Stimulated activated CD4-positive, alpha-beta T cell treated with anti-CD3 and anti-CD28 coated beads, Interleukin-15, amount 100 ng/mL, for 1 hour (primary cell): ENCODE data around the gene BMERB1.
A peak's percentile ranks its signal among the peaks of the same experiment; 100 is the strongest.
"Not testable (repeated sequence)": the region's sequence is repeated elsewhere in the genome, so short reads cannot be mapped to it uniquely, and the experiment has no call there.

ENCODE experiments used
- DNase-seq, 2 donors: peaks; one replicate each; pipeline ENCODE4 v3.0.0-alpha.2; 2020; ENCODE audit warnings: low read depth in 1 of 2, low spot score in 1 of 2

BMERB1 gene

GRCh38 chr16:15425861-15426260 is 8.5 kb upstream of the BMERB1 start:
- DNase-seq = no peak

GRCh38 chr16:15426796-15427195 is 7.6 kb upstream of the BMERB1 start:
- no peak for DNase-seq

- peak in 1 of 2 donors; percentile 35 for DNase-seq
Measured at GRCh38 chr16:15427648-15428239, 6.6 kb upstream of the BMERB1 start.

GRCh38 chr16:15430884-15431283 is 3.5 kb upstream of the BMERB1 start:
- not testable (repeated sequence) for DNase-seq

GRCh38 chr16:15434079-15434424 is 336 bp upstream of the BMERB1 start:
- DNase-seq = no peak

- DNase-seq = no peak
Measured at GRCh38 chr16:15435216-15435864, 952 bp downstream of the BMERB1 start.

GRCh38 chr16:15439102-15439501 is 4.7 kb downstream of the BMERB1 start:
- no peak for DNase-seq

GRCh38 chr16:15439521-15439920 is 5.1 kb downstream of the BMERB1 start:
- DNase-seq = no peak

GRCh38 chr16:15440852-15441251 is 6.5 kb downstream of the BMERB1 start:
- no peak for DNase-seq

GRCh38 chr16:15442140-15442539 is 7.8 kb downstream of the BMERB1 start:
- DNase-seq = not testable (repeated sequence)

GRCh38 chr16:15443753-15444152 is 9.4 kb downstream of the BMERB1 start:
- DNase-seq = no peak

- DNase-seq = no peak
Measured at GRCh38 chr16:15444264-15444663, 9.9 kb downstream of the BMERB1 start.

- no peak for DNase-seq
Measured at GRCh38 chr16:15445450-15445849, 11.1 kb downstream of the BMERB1 start.

- DNase-seq = no peak
Measured at GRCh38 chr16:15446901-15447300, 12.5 kb downstream of the BMERB1 start.

- no peak for DNase-seq
Measured at GRCh38 chr16:15450624-15451023, 16.2 kb downstream of the BMERB1 start.

GRCh38 chr16:15451098-15451731 is 16.8 kb downstream of the BMERB1 start:
- no peak for DNase-seq

GRCh38 chr16:15452246-15452855 is 18.0 kb downstream of the BMERB1 start:
- DNase-seq = no peak

- DNase-seq = not testable (repeated sequence)
Measured at GRCh38 chr16:15453296-15453695, 18.9 kb downstream of the BMERB1 start.

- not testable (repeated sequence) for DNase-seq
Measured at GRCh38 chr16:15454933-15455332, 20.5 kb downstream of the BMERB1 start.

- no peak for DNase-seq
Measured at GRCh38 chr16:15457400-15457799, 23.0 kb downstream of the BMERB1 start.

GRCh38 chr16:15457958-15458357 is 23.6 kb downstream of the BMERB1 start:
- no peak for DNase-seq

GRCh38 chr16:15459791-15460190 is 25.4 kb downstream of the BMERB1 start:
- no peak for DNase-seq
